Measurements from ENCODE around the gene STOML2.

GRCh38 chr9:35114840-35115628 lies 12.1 kb upstream of the STOML2 start:
- TF ChIP-seq, protein P1, sequence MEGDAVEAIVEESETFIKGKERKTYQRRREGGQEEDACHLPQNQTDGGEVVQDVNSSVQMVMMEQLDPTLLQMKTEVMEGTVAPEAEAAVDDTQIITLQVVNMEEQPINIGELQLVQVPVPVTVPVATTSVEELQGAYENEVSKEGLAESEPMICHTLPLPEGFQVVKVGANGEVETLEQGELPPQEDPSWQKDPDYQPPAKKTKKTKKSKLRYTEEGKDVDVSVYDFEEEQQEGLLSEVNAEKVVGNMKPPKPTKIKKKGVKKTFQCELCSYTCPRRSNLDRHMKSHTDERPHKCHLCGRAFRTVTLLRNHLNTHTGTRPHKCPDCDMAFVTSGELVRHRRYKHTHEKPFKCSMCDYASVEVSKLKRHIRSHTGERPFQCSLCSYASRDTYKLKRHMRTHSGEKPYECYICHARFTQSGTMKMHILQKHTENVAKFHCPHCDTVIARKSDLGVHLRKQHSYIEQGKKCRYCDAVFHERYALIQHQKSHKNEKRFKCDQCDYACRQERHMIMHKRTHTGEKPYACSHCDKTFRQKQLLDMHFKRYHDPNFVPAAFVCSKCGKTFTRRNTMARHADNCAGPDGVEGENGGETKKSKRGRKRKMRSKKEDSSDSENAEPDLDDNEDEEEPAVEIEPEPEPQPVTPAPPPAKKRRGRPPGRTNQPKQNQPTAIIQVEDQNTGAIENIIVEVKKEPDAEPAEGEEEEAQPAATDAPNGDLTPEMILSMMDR (IDR thresholded peaks at IDR 0.05) = no peak
- TF ChIP-seq POLR2AphosphoS5 (IDR thresholded peaks at IDR 0.05) = no peak
